SIG-M5 treated with dmso at 0.1 percent for 504 hours (cell line): Measurements from ENCODE around the gene S1PR2.

Experiments
- DNase-seq: peaks from one replicate; lab custom pipeline; 2025; ENCODE audit not compliant: unreplicated experiment; lab: John Stamatoyannopoulos, UW

S1PR2 gene

GRCh38 chr19:10230861-10231611 lies at the start of gene S1PR2:
S1PR2 (minus strand) TSS chr19:10231331; CDS start chr19:10224905, 6,426 bp downstream.
- DNase-seq, result no peak

GRCh38 chr19:10279737-10280442 lies 48.8 kb upstream of the S1PR2 start:
- DNase-seq, result no peak

GRCh38 chr19:10278935-10279334 lies 47.8 kb upstream of the S1PR2 start:
- no peak for DNase-seq

- DNase-seq, result no peak
Observed at GRCh38 chr19:10277795-10278589, 46.9 kb upstream of the S1PR2 start.

GRCh38 chr19:10274589-10274988 lies 43.5 kb upstream of the S1PR2 start:
- DNase-seq, result no peak

- DNase-seq, result no peak
Observed at GRCh38 chr19:10271543-10272086, 40.5 kb upstream of the S1PR2 start.

- DNase-seq, result no peak
Observed at GRCh38 chr19:10270616-10271394, 39.7 kb upstream of the S1PR2 start, which contains the start of gene ICAM1. ICAM1 (plus strand) TSS chr19:10271120; CDS start chr19:10271160, 40 bp downstream.

- DNase-seq, result peak; percentile 54
Observed at GRCh38 chr19:10270180-10270615, 39.1 kb upstream of the S1PR2 start.

GRCh38 chr19:10269333-10270179 lies 38.4 kb upstream of the S1PR2 start:
- DNase-seq, result peak; percentile 68

GRCh38 chr19:10268071-10268470 lies 36.9 kb upstream of the S1PR2 start:
- DNase-seq, result no peak

- no peak for DNase-seq
Observed at GRCh38 chr19:10266706-10267105, 35.6 kb upstream of the S1PR2 start.

GRCh38 chr19:10262771-10263170 lies 31.6 kb upstream of the S1PR2 start:
- no peak for DNase-seq

- no peak for DNase-seq
Observed at GRCh38 chr19:10260141-10260584, 29.0 kb upstream of the S1PR2 start.

GRCh38 chr19:10259162-10259905 lies 28.2 kb upstream of the S1PR2 start:
- peak; percentile 80 for DNase-seq

GRCh38 chr19:10258080-10258710 lies 27.1 kb upstream of the S1PR2 start:
- DNase-seq, result no peak

- no peak for DNase-seq
Observed at GRCh38 chr19:10256970-10257615, 26.0 kb upstream of the S1PR2 start.

- DNase-seq, result no peak
Observed at GRCh38 chr19:10256551-10256950, 25.4 kb upstream of the S1PR2 start.

GRCh38 chr19:10255358-10255757 lies 24.2 kb upstream of the S1PR2 start:
- no peak for DNase-seq
